Measurements from ENCODE around the gene HIGD1C.
A peak's percentile ranks its signal among the peaks of the same experiment; 100 is the strongest.
"Not testable (repeated sequence)": the region's sequence is repeated elsewhere in the genome, so short reads cannot be mapped to it uniquely, and the experiment has no call there.

The HIGD1C gene

DNA sequence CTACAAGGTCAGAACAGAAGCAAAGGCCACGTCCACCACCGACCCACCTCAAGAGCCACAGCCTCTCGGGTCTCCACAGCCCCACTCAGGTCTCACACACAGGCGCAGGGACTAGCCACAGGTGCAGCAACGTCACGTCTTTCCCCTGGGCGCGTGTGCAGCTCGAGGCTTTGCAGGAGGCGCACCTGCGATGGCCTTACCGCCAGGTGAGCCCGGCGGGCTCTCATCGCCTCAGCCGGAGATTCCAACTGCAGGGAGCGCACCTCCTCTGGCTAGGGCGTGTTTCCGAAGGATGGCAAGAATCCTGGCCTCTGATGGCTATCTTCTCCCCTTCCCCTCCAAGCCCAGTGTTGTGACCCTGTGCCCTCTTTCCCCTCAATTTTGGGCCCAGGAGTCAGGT, at the start of gene HIGD1C:
Gene HIGD1C (plus strand): TSS at position 35 of the 400 bp plus-strand sequence. CDS start 1,455 bp downstream, outside the sequence.
- TF ChIP-seq, protein P1, sequence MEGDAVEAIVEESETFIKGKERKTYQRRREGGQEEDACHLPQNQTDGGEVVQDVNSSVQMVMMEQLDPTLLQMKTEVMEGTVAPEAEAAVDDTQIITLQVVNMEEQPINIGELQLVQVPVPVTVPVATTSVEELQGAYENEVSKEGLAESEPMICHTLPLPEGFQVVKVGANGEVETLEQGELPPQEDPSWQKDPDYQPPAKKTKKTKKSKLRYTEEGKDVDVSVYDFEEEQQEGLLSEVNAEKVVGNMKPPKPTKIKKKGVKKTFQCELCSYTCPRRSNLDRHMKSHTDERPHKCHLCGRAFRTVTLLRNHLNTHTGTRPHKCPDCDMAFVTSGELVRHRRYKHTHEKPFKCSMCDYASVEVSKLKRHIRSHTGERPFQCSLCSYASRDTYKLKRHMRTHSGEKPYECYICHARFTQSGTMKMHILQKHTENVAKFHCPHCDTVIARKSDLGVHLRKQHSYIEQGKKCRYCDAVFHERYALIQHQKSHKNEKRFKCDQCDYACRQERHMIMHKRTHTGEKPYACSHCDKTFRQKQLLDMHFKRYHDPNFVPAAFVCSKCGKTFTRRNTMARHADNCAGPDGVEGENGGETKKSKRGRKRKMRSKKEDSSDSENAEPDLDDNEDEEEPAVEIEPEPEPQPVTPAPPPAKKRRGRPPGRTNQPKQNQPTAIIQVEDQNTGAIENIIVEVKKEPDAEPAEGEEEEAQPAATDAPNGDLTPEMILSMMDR (conservative IDR thresholded peaks at IDR 0.05) = no peak
- no peak within 1 kb of the TSS for H3K27ac ChIP-seq

DNA sequence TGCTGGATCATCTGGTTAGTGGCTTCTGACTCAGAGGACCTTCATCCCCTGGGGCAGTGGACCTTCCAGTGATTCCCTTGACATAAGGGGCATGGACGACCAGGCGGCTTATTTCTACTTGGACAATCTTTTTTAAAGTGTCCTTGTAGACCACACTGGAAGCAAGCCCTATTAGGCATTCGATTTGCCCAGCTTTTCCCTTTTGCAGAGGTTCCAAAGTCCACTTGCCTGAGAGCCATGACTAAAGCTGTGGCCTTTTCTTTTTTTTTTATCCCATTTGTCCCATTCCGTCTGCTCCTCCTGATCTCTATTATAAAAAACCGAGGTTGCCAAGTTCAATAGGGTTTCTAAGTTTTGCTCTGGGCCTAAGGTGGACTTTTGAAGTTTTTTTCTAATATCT, 43.9 kb upstream of the HIGD1C start:
- not testable (repeated sequence) for H3K27ac ChIP-seq

DNA sequence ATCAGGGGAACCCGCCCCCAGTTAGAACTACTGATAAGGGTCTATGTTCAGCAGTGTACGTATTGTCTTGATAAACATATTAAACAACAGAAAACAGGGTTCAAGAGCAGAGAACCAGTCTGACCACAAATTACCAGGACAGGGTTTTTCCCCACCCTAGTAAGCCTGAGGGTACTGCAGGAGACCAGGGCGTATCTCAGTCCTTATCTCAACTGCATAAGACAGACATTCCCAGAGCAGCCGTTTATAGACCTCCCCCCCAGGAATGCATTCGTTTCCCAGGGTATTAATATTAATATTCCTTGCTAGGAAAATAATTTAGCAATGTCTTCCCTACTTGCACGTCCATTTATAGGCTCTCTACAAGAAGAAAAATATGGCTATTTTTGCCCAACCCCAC, 40.0 kb upstream of the HIGD1C start:
- not testable (repeated sequence) for H3K27ac ChIP-seq

DNA sequence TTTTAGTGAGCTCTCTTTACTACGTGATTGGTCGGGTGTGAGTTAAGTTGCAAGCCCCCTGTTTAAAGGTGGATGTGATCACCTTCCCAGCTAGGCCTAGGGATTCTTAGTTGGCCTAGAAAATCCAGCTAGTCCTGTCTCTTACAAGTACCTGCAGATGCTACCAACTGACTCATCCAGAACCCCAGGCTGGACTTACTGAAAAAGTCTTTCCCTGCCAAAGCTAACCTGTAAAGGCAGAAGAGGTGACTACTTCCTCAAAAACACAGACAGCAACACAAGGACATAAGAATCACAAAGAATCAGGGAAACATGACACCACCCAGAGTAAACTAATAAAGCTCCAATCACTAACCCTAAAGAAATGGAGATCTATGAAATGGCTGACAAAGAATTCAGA, 39.1 kb upstream of the HIGD1C start:
- no peak overlapping the region for H3K27ac ChIP-seq

DNA sequence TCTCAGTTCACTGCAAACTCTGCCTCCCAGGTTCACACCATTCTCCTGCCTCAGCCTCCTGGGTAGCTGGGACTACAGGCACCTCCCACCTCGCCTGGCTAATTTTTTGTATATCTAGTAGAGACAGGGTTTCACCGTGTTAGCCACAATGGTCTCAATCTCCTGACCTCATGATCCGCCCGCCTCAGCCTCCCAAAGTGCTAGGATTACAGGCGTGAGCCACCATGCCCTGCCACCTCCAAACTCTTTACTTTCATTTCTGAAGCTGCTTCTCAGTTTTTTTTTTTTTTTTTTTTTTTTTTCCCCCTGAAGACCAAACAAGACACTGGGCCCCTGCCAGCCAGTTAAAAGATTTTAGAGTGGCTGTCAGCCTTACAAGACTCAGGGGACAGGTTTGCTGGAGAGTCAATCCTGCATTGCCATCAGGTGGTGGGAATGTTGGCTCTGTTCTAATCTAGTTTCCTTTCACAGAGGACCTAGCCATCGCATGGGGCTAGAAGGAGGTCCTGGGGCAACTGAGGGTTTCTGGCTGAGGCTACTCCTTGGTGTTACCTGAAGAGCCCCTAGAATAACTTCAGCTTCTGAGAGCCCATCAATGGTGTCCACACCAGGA, 37.4 kb upstream of the HIGD1C start:
- H3K27ac ChIP-seq = no peak overlapping the region
- TF ChIP-seq, protein P1 (conservative IDR thresholded peaks at IDR 0.05) = peak; percentile 36; the same call in 1 of the 2 replicates

More for the DNA sequence above, 39.1 kb upstream of the HIGD1C start:
- TF ChIP-seq, protein P1 (conservative IDR thresholded peaks at IDR 0.05) = no peak

DNA sequence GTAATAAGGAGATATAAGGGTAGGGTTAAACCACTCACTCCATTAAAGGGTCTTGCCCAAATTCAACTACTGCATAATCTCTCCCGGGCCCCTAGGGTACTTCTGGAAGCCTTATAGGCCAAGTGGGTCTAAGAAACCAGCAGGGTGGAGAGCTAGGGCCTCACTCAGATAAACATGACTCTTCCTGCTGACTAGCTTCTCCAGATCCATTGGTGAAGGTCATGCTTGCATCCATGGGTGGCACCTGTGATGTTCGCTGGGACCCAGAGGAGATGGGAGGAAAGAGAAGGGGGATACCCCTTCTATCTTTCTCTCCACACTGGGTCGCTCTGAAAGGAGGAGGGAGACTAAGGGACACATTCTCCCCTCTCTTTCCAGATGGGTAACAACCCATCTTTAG, 36.1 kb upstream of the HIGD1C start:
- no peak overlapping the region for H3K27ac ChIP-seq
- TF ChIP-seq, protein P1 (conservative IDR thresholded peaks at IDR 0.05) = no peak

DNA sequence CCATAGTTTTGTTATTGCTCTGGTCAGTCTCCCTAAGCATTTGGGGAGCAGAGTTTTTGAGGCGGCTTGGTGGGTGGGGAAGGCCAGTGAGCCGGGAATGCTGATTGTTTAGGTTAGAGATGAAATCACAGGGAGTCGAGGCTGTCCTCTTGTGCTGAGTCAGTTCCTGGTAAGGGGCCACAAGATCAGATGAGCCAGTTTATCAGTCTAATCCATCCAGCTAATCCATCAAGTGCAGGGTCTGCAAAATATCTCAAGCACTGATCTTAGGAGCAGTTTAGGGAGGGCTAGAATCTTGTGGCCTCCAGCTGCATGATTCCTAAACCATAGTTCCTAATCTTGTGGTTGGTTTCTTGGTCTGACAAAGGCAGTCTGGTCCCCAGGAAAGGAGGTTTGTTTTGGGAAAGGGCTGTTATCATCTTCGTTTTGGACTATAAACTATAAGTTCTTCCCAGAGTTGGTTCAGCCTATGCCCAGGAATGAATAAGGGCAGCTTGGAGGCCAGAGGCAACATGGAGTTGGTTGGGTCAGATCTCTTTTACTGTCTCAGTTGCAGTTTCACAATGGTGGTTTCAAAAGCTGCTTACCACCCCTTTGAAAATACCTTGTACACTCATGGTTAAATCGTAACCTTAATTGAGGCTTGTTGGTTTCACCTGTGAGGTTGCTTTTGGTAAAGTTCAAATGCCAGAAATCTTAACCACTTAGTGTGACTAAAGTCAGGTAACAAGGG, 33.6 kb upstream of the HIGD1C start:
- TF ChIP-seq, protein P1 (conservative IDR thresholded peaks at IDR 0.05) = no peak
- no peak overlapping the region for H3K27ac ChIP-seq

DNA sequence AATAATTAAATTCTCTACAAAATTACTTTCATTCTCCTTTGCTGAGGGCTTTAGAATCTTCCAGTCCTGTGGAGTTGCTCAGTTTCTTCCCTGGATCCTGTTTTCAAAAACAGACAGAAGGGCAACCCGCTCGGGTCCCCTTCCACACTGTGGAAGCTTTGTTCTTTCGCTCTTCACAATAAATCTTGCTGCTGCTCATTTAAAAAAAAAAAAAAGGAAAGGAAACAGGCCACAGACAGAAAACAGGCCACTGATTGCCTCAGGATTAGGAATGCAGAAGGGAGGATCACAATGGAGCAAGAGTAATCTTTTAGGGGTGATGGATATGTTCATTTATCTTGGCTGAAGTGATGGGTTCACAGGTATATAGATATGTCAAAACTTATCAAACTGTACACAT, 29.5 kb upstream of the HIGD1C start:
- peak overlapping the region; percentile 89 for H3K27ac ChIP-seq

More for the DNA sequence above, 29.5 kb upstream of the HIGD1C start:
- TF ChIP-seq, protein P1 (conservative IDR thresholded peaks at IDR 0.05) = no peak
